Right ventricle myocardium superior (tissue), 1 donor: ENCODE measurements around the gene FUT2. TPM values are rescaled to one million over a fixed set of nuclear protein-coding genes. Genes with fewer than 3 reads are reported as not detected.
"Not testable (repeated sequence)": the region's sequence is repeated elsewhere in the genome, so short reads cannot be mapped to it uniquely, and the experiment has no call there.

Experiments used
- ATAC-seq: fragments of 200-7000 bp; cut with Tn5 transposase; one replicate; pipeline ENCODE4 v1.9.1; 2020; ENCODE audit warnings: mild to moderate bottlenecking; ENCODE audit not compliant: poor library complexity
- DNase-seq: peaks from one replicate; pipeline ENCODE4 v3.0.0-alpha.2; 2020
- intact Hi-C: fragments of 100-400 bp; cut with DNase I; formaldehyde crosslinking; loops from one replicate; pipeline ENCODE4 v1.11.2; 2022
- total RNA-seq: library from RNA; stranded (reverse); fragmentation: NEBNext Ultra II Directional; extraction: Animal tissue kit (Norgen Biotek cat#: 25700); gene quantifications from one replicate; pipeline ENCODE4 v1.2.1, GENCODE V29; 2021
- donor health status: DM: no; HTN: yes; CAD: no; lungs with severe emphysema.

The FUT2 gene
- total RNA-seq, 1 donor from 2014 or later, result not detected

GRCh38 chr19:48669903-48670668 lies 25.7 kb upstream of the FUT2 start:
- intact Hi-C loops, result loop anchor here (10.0 kb wide), 1 partner anchor 115 kb away; no protein-coding TSS in a partner anchor
- DNase-seq, result no peak
- no peak for ATAC-seq

- intact Hi-C loops, result loop anchor here (10.0 kb wide), 1 partner anchor 114 kb away; no protein-coding TSS in a partner anchor
- no peak for ATAC-seq
- no peak for DNase-seq
Observed at GRCh38 chr19:48670699-48671445, 24.9 kb upstream of the FUT2 start.

DNA sequence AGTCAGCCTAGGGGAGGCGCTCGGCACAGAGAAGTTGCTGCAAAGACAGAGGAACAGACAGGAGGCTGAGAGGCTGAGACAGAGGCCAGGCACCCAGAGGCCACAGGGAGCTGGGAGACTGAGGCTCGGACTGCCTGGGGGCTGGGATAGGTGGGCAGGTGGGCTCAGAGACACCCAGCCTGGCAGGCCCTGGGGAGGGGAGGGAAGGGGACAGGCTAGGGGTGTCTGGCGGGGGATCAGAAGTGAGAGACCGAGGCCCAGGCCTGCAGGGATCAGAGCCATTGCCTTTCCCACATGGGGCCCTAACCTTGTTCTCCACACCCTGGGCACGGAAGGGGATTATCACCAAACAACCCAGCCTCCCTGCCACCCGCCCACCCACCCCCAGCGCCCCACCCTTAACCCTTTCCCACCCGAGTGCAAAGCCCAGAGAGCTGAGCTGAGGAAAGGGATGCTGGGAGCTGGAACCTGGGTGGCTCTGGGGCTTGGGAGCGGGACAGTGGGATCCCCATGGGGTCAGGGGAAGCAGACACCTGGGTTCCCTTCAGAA lies 24.2 kb upstream of the FUT2 start:
- no peak for DNase-seq
- no peak for ATAC-seq
- intact Hi-C loops, result loop anchor here (10.0 kb wide), 1 partner anchor 113 kb away; no protein-coding TSS in a partner anchor

DNA sequence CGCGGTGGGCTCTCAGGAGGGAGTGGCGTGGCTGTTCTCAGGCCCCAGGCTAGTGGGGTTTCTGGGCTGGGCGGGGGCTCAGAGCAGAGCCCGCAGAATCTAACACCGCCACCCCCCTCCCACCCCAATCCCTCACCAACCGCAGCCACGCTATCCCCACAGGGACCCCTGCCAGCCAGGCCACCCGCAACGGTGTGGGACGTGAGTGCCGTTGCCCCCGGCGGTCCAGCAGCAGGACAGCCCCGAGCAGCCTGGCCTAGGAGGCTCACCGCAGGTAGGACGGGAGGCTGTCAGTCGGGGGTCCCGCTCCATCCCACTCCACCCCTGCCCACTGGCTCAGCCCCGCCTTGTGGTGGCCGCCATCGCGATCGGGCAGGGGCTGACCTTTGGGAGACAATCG lies 22.8 kb upstream of the FUT2 start, which contains the start of gene NTN5:
NTN5 (minus strand) TSS at position 24 of the 400 bp plus-strand sequence. CDS start 2,031 bp downstream, outside the sequence.
- no peak for DNase-seq
- no peak for ATAC-seq
- intact Hi-C loops, result loop anchor here (10.0 kb wide), 1 partner anchor 112 kb away; no protein-coding TSS in a partner anchor

DNA sequence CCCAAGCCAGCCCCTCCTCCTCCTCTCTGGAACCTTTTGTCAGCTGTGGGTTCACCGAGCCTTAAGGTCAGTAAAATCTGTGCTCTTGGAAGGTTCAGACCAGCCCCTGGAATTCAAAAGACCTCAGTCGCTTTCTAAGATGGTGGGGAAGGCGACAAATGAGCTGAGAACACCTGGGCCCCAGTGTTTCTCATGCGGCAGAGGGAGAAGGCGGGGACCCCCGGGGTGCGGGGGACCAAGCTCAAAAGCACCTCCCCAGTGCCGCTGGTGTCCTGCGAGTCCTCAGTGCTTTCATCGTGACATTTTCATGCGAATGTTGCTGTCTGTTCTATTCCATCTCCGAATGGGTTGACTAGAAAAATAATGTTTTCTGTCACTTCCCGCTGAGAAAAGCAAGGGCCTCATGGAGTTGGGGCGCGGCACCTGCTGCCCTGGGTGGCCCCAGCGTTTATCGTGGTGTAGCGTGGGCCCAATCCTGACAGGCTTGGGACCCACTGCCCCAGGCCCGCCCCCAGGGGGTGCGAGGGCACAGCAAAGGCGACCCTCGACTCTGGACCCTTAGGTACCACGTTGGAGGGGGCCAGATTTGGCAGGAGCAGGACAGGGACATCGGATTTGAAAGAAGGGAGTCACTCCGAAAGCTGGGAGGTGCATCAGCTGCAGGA lies 22.2 kb upstream of the FUT2 start:
- ATAC-seq, result no peak
- intact Hi-C loops, result loop anchor here (10.0 kb wide), 1 partner anchor 111 kb away; no protein-coding TSS in a partner anchor
- DNase-seq, result no peak

- no peak for ATAC-seq
- intact Hi-C loops, result loop anchor here (10.0 kb wide), 1 partner anchor 110 kb away; no protein-coding TSS in a partner anchor
- no peak for DNase-seq
Observed at GRCh38 chr19:48674216-48674809, 21.5 kb upstream of the FUT2 start.

- peak; percentile 82 for DNase-seq
- peak; percentile 88 for ATAC-seq
- intact Hi-C loops, result loop anchor here (5.0 to 10.0 kb wide), 2 partner anchors 62 to 110 kb away; no protein-coding TSS in a partner anchor
Observed at GRCh38 chr19:48674921-48675824, 20.6 kb upstream of the FUT2 start.

- ATAC-seq (no peak), DNase-seq (no peak)
- intact Hi-C loops, result loop anchor here (5.0 to 10.0 kb wide), 2 partner anchors 61 to 108 kb away; no protein-coding TSS in a partner anchor
Observed at GRCh38 chr19:48676487-48676886, 19.3 kb upstream of the FUT2 start.

DNA sequence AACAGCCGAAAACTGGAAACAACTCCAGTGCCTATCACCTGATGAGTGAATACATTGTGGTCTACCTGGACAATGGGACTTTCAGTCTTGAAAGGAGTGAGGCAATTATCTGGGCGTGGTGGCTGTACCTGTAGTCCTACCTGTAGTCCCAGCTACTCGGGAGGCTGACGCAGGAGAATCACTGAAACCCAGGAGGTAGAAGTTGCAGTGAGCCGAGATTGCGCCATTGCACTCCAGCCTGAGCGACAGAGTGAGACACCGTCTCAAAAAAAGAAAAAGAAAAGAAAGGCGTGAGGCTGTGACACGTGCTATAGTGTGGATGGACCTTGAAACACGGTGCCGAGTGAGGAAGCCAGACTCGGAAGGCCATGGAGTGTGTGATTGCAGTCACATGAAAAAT lies 18.9 kb upstream of the FUT2 start:
- intact Hi-C loops, result loop anchor here (5.0 to 10.0 kb wide), 2 partner anchors 60 to 108 kb away; no protein-coding TSS in a partner anchor
- DNase-seq (no peak), ATAC-seq (no peak)

- intact Hi-C loops, result loop anchor here (5.0 to 10.0 kb wide), 2 partner anchors 59 to 107 kb away; no protein-coding TSS in a partner anchor
- ATAC-seq, result no peak
- no peak for DNase-seq
Observed at GRCh38 chr19:48678201-48678600, 17.6 kb upstream of the FUT2 start.

GRCh38 chr19:48680006-48680405 lies 15.8 kb upstream of the FUT2 start:
- ATAC-seq, intact Hi-C loops, DNase-seq: not testable (repeated sequence)

GRCh38 chr19:48680436-48681126 lies 15.2 kb upstream of the FUT2 start:
- no peak for ATAC-seq
- no peak for DNase-seq
- intact Hi-C loops, result no loop called here

DNA sequence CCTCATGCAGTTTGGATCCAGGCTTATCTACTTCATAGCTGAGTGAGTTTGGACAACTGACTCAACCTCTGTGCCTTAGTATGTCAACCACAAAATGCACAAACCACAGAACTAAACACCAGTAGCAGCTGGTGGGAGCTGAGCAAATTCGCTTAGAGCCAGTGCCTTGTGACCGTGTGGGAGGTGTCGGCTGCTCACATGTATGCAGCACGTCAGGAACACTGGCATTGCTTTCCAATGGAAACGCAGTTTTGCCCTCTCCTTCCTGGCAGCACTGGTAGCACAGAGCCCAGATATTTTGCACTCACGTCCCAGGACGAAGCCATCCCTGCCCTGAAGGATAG lies 14.7 kb upstream of the FUT2 start:
- ATAC-seq (no peak), DNase-seq (no peak)
- intact Hi-C loops, result no loop called here

GRCh38 chr19:48683349-48683748 lies 12.4 kb upstream of the FUT2 start:
- DNase-seq (peak; percentile 83), ATAC-seq (peak; percentile 84)
- intact Hi-C loops, result no loop called here

GRCh38 chr19:48685583-48685982 lies 10.2 kb upstream of the FUT2 start:
- intact Hi-C loops, result no loop called here
- DNase-seq (no peak), ATAC-seq (no peak)

GRCh38 chr19:48686088-48686487 lies 9.7 kb upstream of the FUT2 start:
- no peak for DNase-seq
- ATAC-seq, result no peak
- intact Hi-C loops, result no loop called here

- ATAC-seq, intact Hi-C loops, DNase-seq: not testable (repeated sequence)
Observed at GRCh38 chr19:48686637-48687036, 9.1 kb upstream of the FUT2 start.
